Ovary (tissue), 9 donors: ENCODE results near the gene USP49. TPM values are rescaled to one million over a fixed set of nuclear protein-coding genes. Genes with fewer than 3 reads are reported as not detected.

Experiments
- DNase-seq, 5 donors: peaks; one replicate each; pipeline ENCODE4 v3.0.0-alpha.2; 2019 to 2020
- H3K27ac ChIP-seq, 2 donors: fragments of 200-600 bp; one replicate each; pipeline versions ENCODE4 v1.5.1 to v1.8.0; 2019 to 2022
- H3K27me3 ChIP-seq: fragments of 200-600 bp; one replicate; pipeline ENCODE4 v1.8.0; 2022
- H3K36me3 ChIP-seq: fragments of 200-600 bp; sonication (generic); one replicate; pipeline ENCODE4 v1.5.1; 2019
- H3K4me1 ChIP-seq: one replicate; pipeline ENCODE4 v1.8.1; 2013; ENCODE audit warnings: mild to moderate bottlenecking, moderate library complexity; ENCODE audit not compliant: insufficient read depth
- H3K4me3 ChIP-seq: fragments of 200-600 bp; sonication (generic); one replicate; pipeline ENCODE4 v1.5.1; 2017
- H3K9me3 ChIP-seq, 2 donors: fragments of 200-600 bp in 1 of 2; sonication (generic) in 1 of 2; one replicate each; pipeline versions ENCODE4 v1.5.1 to v1.8.1; 2013 to 2019; ENCODE audit warnings: mild to moderate bottlenecking in 1 of 2, moderate library complexity in 1 of 2
- CTCF ChIP-seq, 3 donors: fragments of 450-650 bp in 2 of 3; fragments of 200-600 bp in 1 of 3; IDR thresholded peaks; one replicate each; pipeline versions ENCODE4 v1.5.1 to v1.8.0; 2016 to 2022; ENCODE audit warnings: antibody characterized with exemption in 3 of 3, mild to moderate bottlenecking in 1 of 3
- EP300 ChIP-seq: sonication (generic); formaldehyde crosslinking; IDR thresholded peaks from one replicate; pipeline ENCODE4 v1.6.1; 2017; ENCODE audit warnings: antibody characterized with exemption
- POLR2A ChIP-seq: fragments of 450-650 bp; IDR thresholded peaks from one replicate; pipeline ENCODE4 v1.6.1; 2017; ENCODE audit warnings: antibody characterized with exemption, mild to moderate bottlenecking, moderate library complexity
- WGBS, 3 donors: extraction: QIAGEN DNeasy Blood & Tissue Kit in 1 of 3; methylation state at CpG; one replicate each; pipeline versions ENCODE4 v1.1.5 to v1.1.7; 2013 to 2017; 5-methylcytosine and 5-hydroxymethylcytosine counted together
- intact Hi-C, 4 donors: fragments of 100-400 bp; cut with DNase I; formaldehyde crosslinking; loops; one replicate each; pipeline versions ENCODE4 v1.11.0 to v1.15.1; 2022 to 2023
- polyA plus RNA-seq, 2 donors: library from polyadenylated mRNA; stranded (reverse); fragments of 200-250 nt in 1 of 2; fragments of 350-450 nt in 1 of 2; fragmentation: Illumina TruSeq in 1 of 2; extraction: RNeasy Lipid Tissue Mini Kit (QIAGEN cat#74804) in 1 of 2; gene quantifications; one replicate each; pipeline ENCODE4 v1.2.3, GENCODE V29; 2013 to 2014
- total RNA-seq, 7 donors: library from RNA; depleted of rRNA in 2 of 7; stranded (reverse); fragments of >200 nt in 2 of 7; fragmentation: NEBNext Ultra II Directional in 3 of 7; extraction: Animal tissue kit (Norgen Biotek cat#: 25700) in 3 of 7; gene quantifications; one replicate each; pipeline versions ENCODE4 v1.1.0 to v1.2.4, GENCODE V29; 2016 to 2023
- donor health status: DM: no; HTN: no; CAD: no; lungs with moderate emphysema.
- donor health status: DM: no; HTN: no; CAD: no.
- donor health status: Bipolar disorder and iron deficiency.
- donor health status: DM: yes; HTN: yes; CAD: no.
- donor health status: DM: no; HTN: no; CAD: no.
- donor health status: DM: yes; HTN: yes; CAD: no.

The USP49 gene
- total and polyA plus RNA-seq, 9 donors: 2.0 to 5.1 (median 3.1) TPM

- 0 to 1% (median 0%) methylated on average over 20 of the region's 20 CpGs for WGBS, 3 donors
- TF ChIP-seq CTCF (IDR thresholded peaks at IDR 0.05) (no peak), EP300 (no peak), POLR2A (no peak)
- Histone ChIP-seq H3K27ac (peak overlapping the region; percentile 90 to 97), H3K36me3 (no peaks in the 10 kb centered on the region), H3K27me3 (no peaks in the 10 kb centered on the region), H3K9me3 (no peaks in the 10 kb centered on the region), H3K4me3 (peak overlapping the region; percentile 78), H3K4me1 (peaks cover 5% of the 10 kb centered on the region)
- intact Hi-C loops: loop anchor here in 2 of 4 donors (5.0 to 10.0 kb wide), 2 partner anchors 134 to 137 kb away; partner anchors contain the start of genes TOMM6 (in 2 of the 2) and PRICKLE4 (in 1 of the 2)
- no peak for DNase-seq
Measured at GRCh38 chr6:41921712-41921998, 26.5 kb upstream of the USP49 start.

- H3K9me3 ChIP-seq: no peaks in the 10 kb centered on the region
- peaks cover 5% of the 10 kb centered on the region for H3K4me1 ChIP-seq
- no peaks in the 10 kb centered on the region for H3K27me3 ChIP-seq
- DNase-seq: peak; percentile 91 to 95 (median 93)
- H3K27ac ChIP-seq: peak within 1 kb of the TSS; percentile 90 to 97
- H3K36me3 ChIP-seq: no peaks in the 10 kb centered on the region
- intact Hi-C loops: loop anchor here in 2 of 4 donors (5.0 to 10.0 kb wide), 2 partner anchors 134 to 136 kb away; partner anchors contain the start of genes TOMM6 (in 2 of the 2) and PRICKLE4 (in 1 of the 2)
- H3K4me3 ChIP-seq: peak within 1 kb of the TSS; percentile 78
- 0 to 1% (median 0%) methylated on average over 55 of the region's 55 CpGs for WGBS, 3 donors
- TF ChIP-seq POLR2A: peak; percentile 76
- TF ChIP-seq EP300: no peak
- TF ChIP-seq CTCF (IDR thresholded peaks at IDR 0.05): peak; percentile 97 to 99 (median 98)
Measured at GRCh38 chr6:41920921-41921711, 25.9 kb upstream of the USP49 start, which contains the start of the genes BYSL and MED20. Gene BYSL, plus strand, starts transcription at chr6:41921499. Its CDS starts 64 bp downstream, at chr6:41921563. Gene MED20, minus strand, starts transcription at chr6:41921139. Its CDS starts 121 bp downstream, at chr6:41921018.

GRCh38 chr6:41917528-41917927, 22.4 kb upstream of the USP49 start:
- TF ChIP-seq EP300 (no peak), POLR2A (no peak), CTCF (IDR thresholded peaks at IDR 0.05) (no peak)
- peaks cover 5% of the 10 kb centered on the region for H3K4me1 ChIP-seq
- intact Hi-C loops: loop anchor here in 1 of 4 donors (10.0 kb wide), 1 partner anchor 1227 kb away; no protein-coding TSS in a partner anchor
- no peaks in the 10 kb centered on the region for H3K9me3 ChIP-seq
- DNase-seq: no peak
- no peaks in the 10 kb centered on the region for H3K36me3 ChIP-seq
- H3K4me3 ChIP-seq: no peak overlapping the region
- H3K27me3 ChIP-seq: no peaks in the 10 kb centered on the region
- 38 to 52% (median 49%) methylated on average over 4 of the region's 4 CpGs for WGBS, 3 donors
- H3K27ac ChIP-seq: no peak overlapping the region

- Histone ChIP-seq H3K27ac (no peak overlapping the region), H3K4me1 (peaks cover 2% of the 10 kb centered on the region), H3K9me3 (no peaks in the 10 kb centered on the region), H3K27me3 (no peaks in the 10 kb centered on the region), H3K4me3 (no peak overlapping the region), H3K36me3 (no peaks in the 10 kb centered on the region)
- no peak for TF ChIP-seq EP300
- no peak for TF ChIP-seq CTCF (IDR thresholded peaks at IDR 0.05)
- no peak for TF ChIP-seq POLR2A
- no peak for DNase-seq
- intact Hi-C loops: loop anchor here in 1 of 4 donors (10.0 kb wide), 1 partner anchor 1230 kb away; no protein-coding TSS in a partner anchor
- 91 to 96% (median 95%) methylated on average over 4 of the region's 4 CpGs for WGBS, 3 donors
Measured at GRCh38 chr6:41914869-41915530, 19.8 kb upstream of the USP49 start.
